HG02884 (cell line): Measurements from ENCODE around the gene SLC51B.
"Not testable (repeated sequence)": the region's sequence is repeated elsewhere in the genome, so short reads cannot be mapped to it uniquely, and the experiment has no call there.

ENCODE experiments used
- ATAC-seq: cut with Tn5 transposase; IDR thresholded peaks from one replicate; pipeline ENCODE4 v1.9.1; 2021; ENCODE audit warnings: mild to moderate bottlenecking, moderate library complexity; ENCODE audit not compliant: unreplicated experiment

Gene SLC51B

GRCh38 chr15:65062726-65063125 is 17.5 kb downstream of the SLC51B start:
- ATAC-seq = no peak

- no peak for ATAC-seq
These were observed 20.9 kb downstream of the SLC51B start for GRCh38 chr15:65066001-65066634.

- no peak for ATAC-seq
These were observed 21.6 kb downstream of the SLC51B start for GRCh38 chr15:65066635-65067316.

GRCh38 chr15:65067317-65067644 is 22.1 kb downstream of the SLC51B start:
- no peak for ATAC-seq

GRCh38 chr15:65067645-65068402 is 22.6 kb downstream of the SLC51B start, which contains the start of gene RASL12:
TSS of gene RASL12 (minus strand) at chr15:65067991. CDS start at chr15:65067835, 156 bp downstream.
- ATAC-seq = no peak

- no peak for ATAC-seq
These were observed 23.2 kb downstream of the SLC51B start for GRCh38 chr15:65068403-65068788.

- no peak for ATAC-seq
These were observed 24.0 kb downstream of the SLC51B start for GRCh38 chr15:65069179-65069578.

- no peak for ATAC-seq
These were observed 24.8 kb downstream of the SLC51B start for GRCh38 chr15:65069779-65070546.

GRCh38 chr15:65071381-65071811 is 26.2 kb downstream of the SLC51B start:
- ATAC-seq = no peak

- ATAC-seq = no peak
These were observed 26.8 kb downstream of the SLC51B start for GRCh38 chr15:65072027-65072426.

- no peak for ATAC-seq
These were observed 27.4 kb downstream of the SLC51B start for GRCh38 chr15:65072617-65073016.

- not testable (repeated sequence) for ATAC-seq
These were observed 29.8 kb downstream of the SLC51B start for GRCh38 chr15:65074946-65075345.

- not testable (repeated sequence) for ATAC-seq
These were observed 30.6 kb downstream of the SLC51B start for GRCh38 chr15:65075607-65076395.

- no peak for ATAC-seq
These were observed 31.5 kb downstream of the SLC51B start, which contains the start of gene KBTBD13 for GRCh38 chr15:65076486-65077290. TSS of gene KBTBD13 (plus strand) at chr15:65076746. CDS start at chr15:65076816, 70 bp downstream.

GRCh38 chr15:65077291-65077980 is 32.2 kb downstream of the SLC51B start:
- no peak for ATAC-seq

GRCh38 chr15:65077981-65078352 is 32.8 kb downstream of the SLC51B start:
- no peak for ATAC-seq

- ATAC-seq = no peak
These were observed 34.4 kb downstream of the SLC51B start for GRCh38 chr15:65079580-65079979.

- ATAC-seq = no peak
These were observed 36.1 kb downstream of the SLC51B start for GRCh38 chr15:65081270-65081669.

- ATAC-seq = no peak
These were observed 36.6 kb downstream of the SLC51B start for GRCh38 chr15:65081758-65082157.
